ENCODE data around the gene ZNF740.

The ZNF740 gene

GRCh38 chr12:53227836-53228235, 47.3 kb downstream of the ZNF740 start:
- DNase-seq = no peak

GRCh38 chr12:53229454-53229853, 48.9 kb downstream of the ZNF740 start:
- no peak for DNase-seq

- no peak for DNase-seq
These were observed 49.8 kb downstream of the ZNF740 start for GRCh38 chr12:53230108-53230845.

- no peak for DNase-seq
These were observed 51.1 kb downstream of the ZNF740 start for GRCh38 chr12:53231671-53231920.

GRCh38 chr12:53231921-53232645, 51.6 kb downstream of the ZNF740 start, which contains the start of gene RARG:
RARG (minus strand) TSS chr12:53232209; CDS start chr12:53227545, 4,664 bp downstream.
- peak; percentile 71 for DNase-seq

- peak; percentile 43 for DNase-seq
These were observed 52.3 kb downstream of the ZNF740 start for GRCh38 chr12:53232646-53233461.

- no peak for DNase-seq
These were observed 53.2 kb downstream of the ZNF740 start for GRCh38 chr12:53233671-53234121.

- DNase-seq = no peak
These were observed 53.9 kb downstream of the ZNF740 start for GRCh38 chr12:53234271-53234914.

GRCh38 chr12:53235164-53235563, 54.6 kb downstream of the ZNF740 start:
- no peak for DNase-seq

GRCh38 chr12:53235742-53236442, 55.4 kb downstream of the ZNF740 start:
- DNase-seq = no peak

- peak; percentile 62 for DNase-seq
These were observed 56.1 kb downstream of the ZNF740 start for GRCh38 chr12:53236443-53237111.

GRCh38 chr12:53239643-53240258, 59.2 kb downstream of the ZNF740 start:
- DNase-seq = no peak

GRCh38 chr12:53241623-53242412, 61.3 kb downstream of the ZNF740 start:
- DNase-seq = no peak

GRCh38 chr12:53244337-53244736, 63.8 kb downstream of the ZNF740 start:
- no peak for DNase-seq

Measured in T-helper 9 cell (primary cell).